Stimulated activated CD8-positive, alpha-beta memory T cell treated with anti-CD3 and anti-CD28 coated beads, Interleukin-7, amount 100 ng/mL, for 24 hours (primary cell): ENCODE results near the gene STYXL1.

ENCODE experiments used
- DNase-seq: peaks from one replicate; pipeline ENCODE4 v3.0.0-alpha.2; 2020; ENCODE audit warnings: low read depth

The STYXL1 gene

GRCh38 chr7:75992083-75992755 is 55.6 kb downstream of the STYXL1 start:
- DNase-seq: no peak

GRCh38 chr7:75991531-75992082 is 56.2 kb downstream of the STYXL1 start:
- no peak for DNase-seq

GRCh38 chr7:75989500-75990388 is 58.1 kb downstream of the STYXL1 start:
- DNase-seq: no peak

GRCh38 chr7:75988568-75989499 is 59.0 kb downstream of the STYXL1 start:
- no peak for DNase-seq

GRCh38 chr7:75987805-75988567 is 59.8 kb downstream of the STYXL1 start:
- DNase-seq: no peak

- DNase-seq: no peak
These were observed 60.6 kb downstream of the STYXL1 start for GRCh38 chr7:75987026-75987804.

GRCh38 chr7:75986147-75986781 is 61.5 kb downstream of the STYXL1 start:
- no peak for DNase-seq

- no peak for DNase-seq
These were observed 62.2 kb downstream of the STYXL1 start for GRCh38 chr7:75985518-75986146.

- no peak for DNase-seq
These were observed 62.7 kb downstream of the STYXL1 start for GRCh38 chr7:75985009-75985517.

- DNase-seq: no peak
These were observed 63.4 kb downstream of the STYXL1 start for GRCh38 chr7:75984130-75985008.

- no peak for DNase-seq
These were observed 64.2 kb downstream of the STYXL1 start for GRCh38 chr7:75983471-75984129.

- DNase-seq: no peak
These were observed 65.3 kb downstream of the STYXL1 start for GRCh38 chr7:75982306-75983064.

GRCh38 chr7:75981453-75982305 is 66.1 kb downstream of the STYXL1 start:
- DNase-seq: no peak

- DNase-seq: no peak
These were observed 66.7 kb downstream of the STYXL1 start for GRCh38 chr7:75981203-75981452.

GRCh38 chr7:75980430-75981202 is 67.2 kb downstream of the STYXL1 start:
- no peak for DNase-seq
